ENCODE measurements around the gene PWWP2B. TPM values are rescaled to one million over a fixed set of nuclear protein-coding genes. Genes with fewer than 3 reads are reported as not detected.
A peak's percentile ranks its signal among the peaks of the same experiment; 100 is the strongest.

PWWP2B gene
- total RNA-seq, 4 donors from 2014 or later: 11.8 to 25.5 (median 14.3) TPM

- H3K4me3 ChIP-seq: no peak overlapping the region
- 74% methylated on average over 17 of the region's 25 CpGs for WGBS
- peaks cover 0 to 7% (median 2%) of the 10 kb centered on the region in 4 donors for H3K36me3 ChIP-seq
- H3K9me3 ChIP-seq: no peaks in the 10 kb centered on the region
- H3K27me3 ChIP-seq: no peaks in the 10 kb centered on the region
- H3K4me1 ChIP-seq: peaks cover 44 to 90% (median 86%) of the 10 kb centered on the region in 4 donors
- DNase-seq (ENCODE audit: extremely low spot score): no peak
- peak overlapping the region; percentile 88 to 96 (median 92) for H3K27ac ChIP-seq (replicated peaks in 1 of 4)
- no peak for TF ChIP-seq CTCF (IDR thresholded peaks at IDR 0.05)
- TF ChIP-seq EP300 (IDR thresholded peaks at IDR 0.05): no peak
- no peak for TF ChIP-seq POLR2A (IDR thresholded peaks at IDR 0.05; ENCODE audit: low read depth)
- intact Hi-C loops (cut with DNase I): no loop called here
Measured at GRCh38 chr10:132419538-132420468, 22.8 kb downstream of the PWWP2B start.

GRCh38 chr10:132420469-132420980, 23.5 kb downstream of the PWWP2B start:
- TF ChIP-seq POLR2AphosphoS5 (IDR thresholded peaks at IDR 0.05): no peak
- no peak for TF ChIP-seq POLR2A (IDR thresholded peaks at IDR 0.05; ENCODE audit: low read depth)
- no peak for TF ChIP-seq CTCF (IDR thresholded peaks at IDR 0.05)
- no peak for TF ChIP-seq EP300 (IDR thresholded peaks at IDR 0.05)
- Histone ChIP-seq H3K36me3 (peaks cover 0 to 7% (median 2%) of the 10 kb centered on the region in 4 donors), H3K27ac (replicated peaks in 1 of 4) (peak overlapping the region; percentile 88 to 96 (median 92)), H3K27me3 (no peaks in the 10 kb centered on the region), H3K4me3 (peak overlapping the region in 3 of 4 donors; percentile 31 to 34 (median 33)), H3K9me3 (no peaks in the 10 kb centered on the region), H3K4me1 (peaks cover 44 to 85% (median 83%) of the 10 kb centered on the region in 4 donors)
- DNase-seq (ENCODE audit: extremely low spot score): no peak
- 54% methylated on average over 8 of the region's 8 CpGs for WGBS
- intact Hi-C loops (cut with DNase I): no loop called here

GRCh38 chr10:132420981-132421846, 24.2 kb downstream of the PWWP2B start:
- Histone ChIP-seq H3K27me3 (no peaks in the 10 kb centered on the region), H3K9me3 (no peaks in the 10 kb centered on the region), H3K4me1 (peaks cover 44 to 78% (median 77%) of the 10 kb centered on the region in 4 donors), H3K36me3 (peaks cover 0 to 7% (median 2%) of the 10 kb centered on the region in 4 donors), H3K4me3 (peak overlapping the region; percentile 26 to 34 (median 32)), H3K27ac (replicated peaks in 1 of 4) (peak overlapping the region; percentile 88 to 96 (median 92))
- DNase-seq (ENCODE audit: extremely low spot score): no peak
- WGBS: 16% methylated on average over 9 of the region's 33 CpGs
- TF ChIP-seq POLR2AphosphoS5 (IDR thresholded peaks at IDR 0.05) (peak in 1 of 2 donors; percentile 40), POLR2A (IDR thresholded peaks at IDR 0.05; ENCODE audit: low read depth) (no peak)
- intact Hi-C loops (cut with DNase I): no loop called here

- peaks cover 44 to 69% (median 68%) of the 10 kb centered on the region in 4 donors for H3K4me1 ChIP-seq
- no peaks in the 10 kb centered on the region for H3K9me3 ChIP-seq
- no peaks in the 10 kb centered on the region for H3K27me3 ChIP-seq
- peak overlapping the region; percentile 88 to 96 (median 92) for H3K27ac ChIP-seq (replicated peaks in 1 of 4)
- H3K4me3 ChIP-seq: peak overlapping the region; percentile 26 to 34 (median 32)
- 70% methylated on average over 16 of the region's 30 CpGs for WGBS
- no peak for TF ChIP-seq CTCF (IDR thresholded peaks at IDR 0.05)
- no peak for TF ChIP-seq POLR2AphosphoS5 (IDR thresholded peaks at IDR 0.05)
- no peak for TF ChIP-seq POLR2A (IDR thresholded peaks at IDR 0.05; ENCODE audit: low read depth)
- TF ChIP-seq EP300 (IDR thresholded peaks at IDR 0.05): no peak
- DNase-seq (ENCODE audit: extremely low spot score): no peak
- intact Hi-C loops (cut with DNase I): no loop called here
- peaks cover 0 to 5% (median 2%) of the 10 kb centered on the region in 4 donors for H3K36me3 ChIP-seq
Measured at GRCh38 chr10:132421847-132422751, 25.1 kb downstream of the PWWP2B start.

Measured in esophagus muscularis mucosa (tissue), 4 donors.